ENCODE data around the gene AJM1. TPM values are rescaled to one million over a fixed set of nuclear protein-coding genes. Genes with fewer than 3 reads are reported as not detected.

AJM1 gene
- total RNA-seq, 4 donors from 2014 or later = 0.32 to 2.3 (median 1.0) TPM

- H3K27ac ChIP-seq = no peak overlapping the region
- DNase-seq = no peak
- no peak overlapping the region for H3K4me3 ChIP-seq
- WGBS, 2 donors = 62 to 92% methylated on average over 3 to 13 of the region's 13 CpGs
- H3K36me3 ChIP-seq = peaks cover 0 to 36% (median 0%) of the 10 kb centered on the region in 3 donors
- intact Hi-C loops (cut with DNase I) = no loop called here
- peaks cover 10 to 20% (median 14%) of the 10 kb centered on the region in 3 donors for H3K4me1 ChIP-seq
- H3K9me3 ChIP-seq = no peaks in the 10 kb centered on the region
- TF ChIP-seq POLR2A (IDR thresholded peaks at IDR 0.05) = no peak
- no peak for TF ChIP-seq CTCF (IDR thresholded peaks at IDR 0.05)
- H3K27me3 ChIP-seq = no peaks in the 10 kb centered on the region
Observed at GRCh38 chr9:136890661-136891060, 48.4 kb downstream of the AJM1 start.

Small RNA genes lying within 50 kb of the gene (small RNA-seq; reads per million reads assigned to genes)
- 0 reads per million in 4 donors for gene AL355987.2
- gene MIR4292 = 0 reads per million in 4 donors
- gene MIR4479 = 0 to 0.18 (median 0.04) reads per million in 4 donors

Other genes with a start within 250 kb of the AJM1 start
- 10 to 100 TPM in 2 of 4 donors, 1 to 10 TPM in 2; 5.2 to 41.2 (median 21.2) TPM for gene EGFL7, start 179.6 kb upstream of the AJM1 start, total RNA-seq
- 10 to 100 TPM; 66.2 to 80.6 (median 75.8) TPM for gene AGPAT2, start 155.0 kb upstream of the AJM1 start, total RNA-seq
- gene DIPK1B, start 129.9 kb upstream of the AJM1 start, total RNA-seq = 1 to 10 TPM in 3 of 4 donors, under 1 TPM in 1; 0.48 to 6.3 (median 1.1) TPM
- gene LCN10, start 99.5 kb upstream of the AJM1 start, total RNA-seq = 1 to 10 TPM in 3 of 4 donors, under 1 TPM in 1; 0.64 to 3.8 (median 2.2) TPM
- gene LCN6, start 94.0 kb upstream of the AJM1 start, total RNA-seq = 1 to 10 TPM in 2 of 4 donors, under 1 TPM in 1, not detected in 1; 0.82 to 6.7 (median 2.5) TPM
- not detected for gene LCN8, start 84.2 kb upstream of the AJM1 start, total RNA-seq
- not detected for gene LCN15, start 78.0 kb upstream of the AJM1 start, total RNA-seq
- gene TMEM141, start 51.1 kb upstream of the AJM1 start, total RNA-seq = 100 to 1,000 TPM; 109 to 129 (median 123) TPM
- gene CCDC183, start 46.1 kb upstream of the AJM1 start, total RNA-seq = 1 to 10 TPM in 1 of 4 donors, not detected in 3; 2.1 TPM
- gene RABL6, start 34.5 kb upstream of the AJM1 start, total RNA-seq = 10 to 100 TPM; 54.9 to 70.7 (median 61.5) TPM
- gene PHPT1, start 6.9 kb downstream of the AJM1 start, total RNA-seq = 10 to 100 TPM; 21.9 to 53.2 (median 42.2) TPM
- 1 to 10 TPM; 1.8 to 2.9 (median 2.7) TPM for gene MAMDC4, start 9.9 kb downstream of the AJM1 start, total RNA-seq
- gene EDF1, start 23.8 kb downstream of the AJM1 start, total RNA-seq = 100 to 1,000 TPM; 326 to 456 (median 356) TPM
- 10 to 100 TPM in 3 of 4 donors, 1 to 10 TPM in 1; 8.0 to 20.9 (median 13.2) TPM for gene TRAF2, start 44.0 kb downstream of the AJM1 start, total RNA-seq
- 100 to 1,000 TPM; 146 to 210 (median 163) TPM for gene FBXW5, start 102.3 kb downstream of the AJM1 start, total RNA-seq
- gene C8G, start 102.8 kb downstream of the AJM1 start, total RNA-seq = 1 to 10 TPM in 1 of 4 donors, not detected in 3; 1.6 TPM
- not detected for gene LCN12, start 109.8 kb downstream of the AJM1 start, total RNA-seq
- 100 to 1,000 TPM in 1 of 4 donors, 1 to 10 TPM in 3; 1.7 to 208 (median 4.8) TPM for gene PTGDS, start 135.0 kb downstream of the AJM1 start, total RNA-seq
- gene LCNL1, start 140.5 kb downstream of the AJM1 start, total RNA-seq = under 1 TPM in 1 of 4 donors, not detected in 3; 0.19 TPM
- 10 to 100 TPM; 18.3 to 56.3 (median 49.6) TPM for gene PAXX, start 149.9 kb downstream of the AJM1 start, total RNA-seq
- 100 to 1,000 TPM in 3 of 4 donors, 10 to 100 TPM in 1; 94.8 to 442 (median 200) TPM for gene CLIC3, start 154.1 kb downstream of the AJM1 start, total RNA-seq
- gene ABCA2, start 185.8 kb downstream of the AJM1 start, total RNA-seq = 10 to 100 TPM in 2 of 4 donors, 1 to 10 TPM in 2; 3.5 to 14.7 (median 7.6) TPM
- under 1 TPM in 3 of 4 donors, not detected in 1; 0.13 to 0.38 (median 0.21) TPM for gene FUT7, start 189.6 kb downstream of the AJM1 start, total RNA-seq
- 10 to 100 TPM; 11.9 to 45.2 (median 20.3) TPM for gene NPDC1, start 203.7 kb downstream of the AJM1 start, total RNA-seq
- 1 to 10 TPM in 2 of 4 donors, under 1 TPM in 2; 0.47 to 1.3 (median 0.86) TPM for gene ENTPD2, start 211.6 kb downstream of the AJM1 start, total RNA-seq
- 10 to 100 TPM in 3 of 4 donors, 1 to 10 TPM in 1; 8.2 to 21.2 (median 14.7) TPM for gene SAPCD2, start 228.1 kb downstream of the AJM1 start, total RNA-seq
- 1 to 10 TPM; 2.2 to 4.7 (median 3.7) TPM for gene UAP1L1, start 235.0 kb downstream of the AJM1 start, total RNA-seq
- gene MAN1B1, start 244.5 kb downstream of the AJM1 start, total RNA-seq = 10 to 100 TPM; 25.6 to 50.9 (median 39.4) TPM

All from esophagus squamous epithelium (tissue), 5 donors.